WTC11 (cell line): ENCODE data around the gene MLST8. TPM values are rescaled to one million over a fixed set of nuclear protein-coding genes. Genes with fewer than 3 reads are reported as not detected.

Source experiments
- ATAC-seq: fragments of 200-7000 bp; cut with Tn5 transposase; 2 replicates; pipeline ENCODE4 v1.10.0; 2021; ENCODE audit warnings: mild to moderate bottlenecking, moderate library complexity
- CTCF ChIA-PET: fragments of 300-600 bp; sonication (Branson Sonifier 250); formaldehyde crosslinking; loops from one replicate; lab custom pipeline; 2021; ENCODE audit warnings: antibody characterized with exemption; lab: Charles Lee
- POLR2A ChIA-PET: fragments of 350-600 bp; sonication (Branson Sonifier 250); formaldehyde crosslinking; loops from one replicate; lab custom pipeline; 2021; ENCODE audit warnings: antibody characterized with exemption; lab: Charles Lee
- DNase-seq: peaks from one replicate; pipeline ENCODE4 v3.0.0; 2021; ENCODE audit warnings: low spot score
- H3K27ac Mint-ChIP-seq: 2 replicates; pipeline ENCODE4 v1.8.0; 2021; ENCODE audit warnings: mixed read lengths
- H3K27me3 Mint-ChIP-seq: 2 replicates; pipeline ENCODE4 v1.8.0; 2021; ENCODE audit warnings: low read depth, mild to moderate bottlenecking, moderate library complexity, mixed read lengths
- H3K36me3 Mint-ChIP-seq: 2 replicates; pipeline ENCODE4 v1.8.0; 2021; ENCODE audit warnings: mixed read lengths
- H3K4me1 Mint-ChIP-seq: 2 replicates; pipeline ENCODE4 v1.8.0; 2022; ENCODE audit warnings: mixed read lengths
- H3K4me3 Mint-ChIP-seq: 2 replicates; pipeline ENCODE4 v1.8.0; 2021; ENCODE audit warnings: mild to moderate bottlenecking, moderate library complexity, mixed read lengths
- H3K9me3 Mint-ChIP-seq: 2 replicates; pipeline ENCODE4 v1.8.0; 2021; ENCODE audit warnings: mixed read lengths
- ATF1 ChIP-seq: sonication (generic); formaldehyde crosslinking; IDR thresholded peaks from 2 replicates; pipeline ENCODE4 v1.8.1; 2023; ENCODE audit warnings: mild to moderate bottlenecking, moderate library complexity, missing genetic modification reagents
- ELF4 ChIP-seq: sonication (generic); formaldehyde crosslinking; IDR thresholded peaks from 2 replicates; pipeline ENCODE4 v1.8.1; 2022; ENCODE audit warnings: low read depth, mild to moderate bottlenecking, moderate library complexity, missing genetic modification reagents
- EMX1 ChIP-seq: fragments of 250-450 bp; sonication (Bioruptor Pico); IDR thresholded peaks from 2 replicates; pipeline ENCODE4 v1.8.0; 2021; ENCODE audit warnings: mild to moderate bottlenecking
- ESRRA ChIP-seq: sonication (generic); formaldehyde crosslinking; IDR thresholded peaks from 2 replicates; pipeline ENCODE4 v1.8.1; 2022; ENCODE audit warnings: mild to moderate bottlenecking, missing genetic modification reagents, borderline replicate concordance
- FOXJ3 ChIP-seq: sonication (generic); formaldehyde crosslinking; IDR thresholded peaks from 2 replicates; pipeline ENCODE4 v1.9.0; 2021; ENCODE audit warnings: missing genetic modification reagents, mild to moderate bottlenecking, borderline replicate concordance
- FOXP1 ChIP-seq: sonication (generic); formaldehyde crosslinking; IDR thresholded peaks from 2 replicates; pipeline ENCODE4 v1.8.0; 2022; ENCODE audit warnings: missing genetic modification reagents, mild to moderate bottlenecking, moderate library complexity, borderline replicate concordance
- KAT7 ChIP-seq: sonication (generic); formaldehyde crosslinking; IDR thresholded peaks from 2 replicates; pipeline ENCODE4 v1.8.1; 2023; ENCODE audit warnings: missing genetic modification reagents, mild to moderate bottlenecking, borderline replicate concordance
- MYBL2 ChIP-seq: sonication (generic); formaldehyde crosslinking; IDR thresholded peaks from 2 replicates; pipeline ENCODE4 v1.8.1; 2023; ENCODE audit warnings: mild to moderate bottlenecking, moderate library complexity, missing genetic modification reagents
- NR1H2 ChIP-seq: sonication (generic); formaldehyde crosslinking; IDR thresholded peaks from 2 replicates; pipeline ENCODE4 v1.9.0; 2021; ENCODE audit warnings: mild to moderate bottlenecking, moderate library complexity, missing genetic modification reagents
- SMAD4 ChIP-seq: sonication (generic); formaldehyde crosslinking; IDR thresholded peaks from 2 replicates; pipeline ENCODE4 v1.8.0; 2022; ENCODE audit warnings: mild to moderate bottlenecking, missing genetic modification reagents
- TEAD1 ChIP-seq: sonication (generic); formaldehyde crosslinking; IDR thresholded peaks from 2 replicates; pipeline ENCODE4 v1.8.0; 2022; ENCODE audit warnings: mild to moderate bottlenecking, missing genetic modification reagents
- ZNF396 ChIP-seq: fragments of 250-450 bp; sonication (Bioruptor Pico); IDR thresholded peaks from 2 replicates; pipeline ENCODE4 v1.8.0; 2021; ENCODE audit warnings: mild to moderate bottlenecking, moderate library complexity, borderline replicate concordance
- total RNA-seq: library from RNA; stranded (reverse); gene quantifications from 3 replicates; pipeline ENCODE4 v1.2.3, GENCODE V29; 2021
- TF ChIP-seq, protein P1 (sequence below): sonication (generic); formaldehyde crosslinking; IDR thresholded peaks from 2 replicates; pipeline ENCODE4 v1.8.0; 2023; ENCODE audit warnings: missing genetic modification reagents
- TF ChIP-seq, protein P2 (sequence below): sonication (generic); formaldehyde crosslinking; IDR thresholded peaks from 2 replicates; pipeline ENCODE4 v1.8.1; 2022; ENCODE audit warnings: missing genetic modification reagents, borderline replicate concordance
- TF ChIP-seq, protein P3 (sequence below): sonication (generic); formaldehyde crosslinking; IDR thresholded peaks from 2 replicates; pipeline ENCODE4 v1.8.1; 2023; ENCODE audit warnings: mild to moderate bottlenecking, missing genetic modification reagents, moderate library complexity
- TF ChIP-seq, protein P4 (sequence below): sonication (generic); formaldehyde crosslinking; conservative IDR thresholded peaks from 2 replicates; pipeline ENCODE4 v1.8.1; 2022; ENCODE audit warnings: mild to moderate bottlenecking, missing genetic modification reagents
- TF ChIP-seq, protein P5 (sequence below): sonication (generic); formaldehyde crosslinking; conservative IDR thresholded peaks from 2 replicates; pipeline ENCODE4 v1.8.1; 2023; ENCODE audit warnings: mild to moderate bottlenecking, low read depth, missing genetic modification reagents, moderate library complexity
- TF ChIP-seq, protein P6 (sequence below): fragments of 200-600 bp; IDR thresholded peaks from 2 replicates; pipeline ENCODE4 v1.8.0; 2022; ENCODE audit warnings: antibody characterized with exemption
- TF ChIP-seq, protein P7 (sequence below): sonication (generic); formaldehyde crosslinking; IDR thresholded peaks from 2 replicates; pipeline ENCODE4 v1.8.1; 2022; ENCODE audit warnings: low read depth, mild to moderate bottlenecking, moderate library complexity, missing genetic modification reagents, borderline replicate concordance
- TF ChIP-seq, protein P8 (sequence below): sonication (generic); formaldehyde crosslinking; IDR thresholded peaks from 2 replicates; pipeline ENCODE4 v1.8.0; 2022; ENCODE audit warnings: mild to moderate bottlenecking, missing genetic modification reagents
- TF ChIP-seq, protein P9 (sequence below): sonication (generic); formaldehyde crosslinking; IDR thresholded peaks from 2 replicates; pipeline ENCODE4 v1.8.0; 2022; ENCODE audit warnings: mild to moderate bottlenecking, missing genetic modification reagents
- TF ChIP-seq, protein P10 (sequence below): sonication (generic); formaldehyde crosslinking; IDR thresholded peaks from 2 replicates; pipeline ENCODE4 v1.8.1; 2023; ENCODE audit warnings: mild to moderate bottlenecking, missing genetic modification reagents

MLST8 gene
- total RNA-seq, 1 experiment from 2014 or later: 71.6 TPM

DNA sequence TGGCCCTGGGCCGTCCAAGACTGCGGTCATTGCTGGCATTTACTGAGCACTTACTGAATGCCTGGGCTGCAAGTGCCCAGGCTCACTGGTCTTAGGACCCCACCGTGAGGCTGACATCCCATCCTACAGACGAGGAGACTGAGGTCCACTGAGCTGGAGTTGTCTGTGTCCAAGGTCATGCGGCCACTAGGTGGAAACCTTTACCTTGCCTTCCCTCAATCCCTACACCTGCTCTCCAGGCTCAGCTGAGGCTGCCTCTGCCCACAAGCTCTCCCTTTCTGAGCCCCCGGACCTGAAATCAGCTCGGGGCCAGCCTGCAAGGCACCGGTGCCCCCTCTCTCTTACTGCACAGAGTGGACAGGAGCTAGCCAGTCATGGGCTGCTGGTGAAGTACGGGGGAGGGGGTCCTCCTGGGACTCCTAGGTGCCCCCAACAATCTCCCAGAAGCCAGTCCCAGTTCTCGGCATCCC lies 10.4 kb upstream of the MLST8 start:
- no peaks in the 10 kb centered on the region for H3K36me3 Mint-ChIP-seq
- H3K9me3 Mint-ChIP-seq: no peaks in the 10 kb centered on the region
- POLR2A ChIA-PET: interaction anchor here (0.7 to 1.9 kb wide), 4 partner anchors 16 to 94 kb away, joined by 3 to 12 read pairs (median 4); partner anchors contain the start of genes BRICD5, ECI1 and PGP
- ATAC-seq: peak; percentile 73
- CTCF ChIA-PET: interaction anchor here (0.5 to 3.5 kb wide), 52 partner anchors 9 to 356 kb away, joined by 3 to 62 read pairs (median 4); partner anchors contain the start of genes AMDHD2, BRICD5, CCNF and CEMP1
- H3K27ac Mint-ChIP-seq: no peak overlapping the region
- peak; percentile 73 for DNase-seq
- peak overlapping the region; percentile 66 for H3K4me3 Mint-ChIP-seq
- peaks cover 4% of the 10 kb centered on the region; the same call in 1 of the 2 replicates for H3K4me1 Mint-ChIP-seq
- peaks cover 27% of the 10 kb centered on the region for H3K27me3 Mint-ChIP-seq
- no peak for TF ChIP-seq FOXJ3 (CRISPR knock-in tag)
- TF ChIP-seq, protein P1, sequence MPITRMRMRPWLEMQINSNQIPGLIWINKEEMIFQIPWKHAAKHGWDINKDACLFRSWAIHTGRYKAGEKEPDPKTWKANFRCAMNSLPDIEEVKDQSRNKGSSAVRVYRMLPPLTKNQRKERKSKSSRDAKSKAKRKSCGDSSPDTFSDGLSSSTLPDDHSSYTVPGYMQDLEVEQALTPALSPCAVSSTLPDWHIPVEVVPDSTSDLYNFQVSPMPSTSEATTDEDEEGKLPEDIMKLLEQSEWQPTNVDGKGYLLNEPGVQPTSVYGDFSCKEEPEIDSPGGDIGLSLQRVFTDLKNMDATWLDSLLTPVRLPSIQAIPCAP (CRISPR knock-in tag): no peak
- TF ChIP-seq KAT7: no peak
- TF ChIP-seq, protein P2, sequence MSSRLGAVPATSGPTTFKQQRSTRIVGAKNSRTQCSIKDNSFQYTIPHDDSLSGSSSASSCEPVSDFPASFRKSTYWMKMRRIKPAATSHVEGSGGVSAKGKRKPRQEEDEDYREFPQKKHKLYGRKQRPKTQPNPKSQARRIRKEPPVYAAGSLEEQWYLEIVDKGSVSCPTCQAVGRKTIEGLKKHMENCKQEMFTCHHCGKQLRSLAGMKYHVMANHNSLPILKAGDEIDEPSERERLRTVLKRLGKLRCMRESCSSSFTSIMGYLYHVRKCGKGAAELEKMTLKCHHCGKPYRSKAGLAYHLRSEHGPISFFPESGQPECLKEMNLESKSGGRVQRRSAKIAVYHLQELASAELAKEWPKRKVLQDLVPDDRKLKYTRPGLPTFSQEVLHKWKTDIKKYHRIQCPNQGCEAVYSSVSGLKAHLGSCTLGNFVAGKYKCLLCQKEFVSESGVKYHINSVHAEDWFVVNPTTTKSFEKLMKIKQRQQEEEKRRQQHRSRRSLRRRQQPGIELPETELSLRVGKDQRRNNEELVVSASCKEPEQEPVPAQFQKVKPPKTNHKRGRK: no peak
- TF ChIP-seq, protein P3, sequence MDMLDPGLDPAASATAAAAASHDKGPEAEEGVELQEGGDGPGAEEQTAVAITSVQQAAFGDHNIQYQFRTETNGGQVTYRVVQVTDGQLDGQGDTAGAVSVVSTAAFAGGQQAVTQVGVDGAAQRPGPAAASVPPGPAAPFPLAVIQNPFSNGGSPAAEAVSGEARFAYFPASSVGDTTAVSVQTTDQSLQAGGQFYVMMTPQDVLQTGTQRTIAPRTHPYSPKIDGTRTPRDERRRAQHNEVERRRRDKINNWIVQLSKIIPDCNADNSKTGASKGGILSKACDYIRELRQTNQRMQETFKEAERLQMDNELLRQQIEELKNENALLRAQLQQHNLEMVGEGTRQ (CRISPR knock-in tag): no peak
- TF ChIP-seq, protein P4, sequence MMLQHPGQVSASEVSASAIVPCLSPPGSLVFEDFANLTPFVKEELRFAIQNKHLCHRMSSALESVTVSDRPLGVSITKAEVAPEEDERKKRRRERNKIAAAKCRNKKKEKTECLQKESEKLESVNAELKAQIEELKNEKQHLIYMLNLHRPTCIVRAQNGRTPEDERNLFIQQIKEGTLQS (CRISPR knock-in tag): no peak
- TF ChIP-seq FOXP1: no peak
- TF ChIP-seq, protein P5, sequence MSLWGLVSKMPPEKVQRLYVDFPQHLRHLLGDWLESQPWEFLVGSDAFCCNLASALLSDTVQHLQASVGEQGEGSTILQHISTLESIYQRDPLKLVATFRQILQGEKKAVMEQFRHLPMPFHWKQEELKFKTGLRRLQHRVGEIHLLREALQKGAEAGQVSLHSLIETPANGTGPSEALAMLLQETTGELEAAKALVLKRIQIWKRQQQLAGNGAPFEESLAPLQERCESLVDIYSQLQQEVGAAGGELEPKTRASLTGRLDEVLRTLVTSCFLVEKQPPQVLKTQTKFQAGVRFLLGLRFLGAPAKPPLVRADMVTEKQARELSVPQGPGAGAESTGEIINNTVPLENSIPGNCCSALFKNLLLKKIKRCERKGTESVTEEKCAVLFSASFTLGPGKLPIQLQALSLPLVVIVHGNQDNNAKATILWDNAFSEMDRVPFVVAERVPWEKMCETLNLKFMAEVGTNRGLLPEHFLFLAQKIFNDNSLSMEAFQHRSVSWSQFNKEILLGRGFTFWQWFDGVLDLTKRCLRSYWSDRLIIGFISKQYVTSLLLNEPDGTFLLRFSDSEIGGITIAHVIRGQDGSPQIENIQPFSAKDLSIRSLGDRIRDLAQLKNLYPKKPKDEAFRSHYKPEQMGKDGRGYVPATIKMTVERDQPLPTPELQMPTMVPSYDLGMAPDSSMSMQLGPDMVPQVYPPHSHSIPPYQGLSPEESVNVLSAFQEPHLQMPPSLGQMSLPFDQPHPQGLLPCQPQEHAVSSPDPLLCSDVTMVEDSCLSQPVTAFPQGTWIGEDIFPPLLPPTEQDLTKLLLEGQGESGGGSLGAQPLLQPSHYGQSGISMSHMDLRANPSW (CRISPR knock-in tag): no peak
- TF ChIP-seq ZNF396 (CRISPR knock-in tag): no peak
- TF ChIP-seq, protein P6, sequence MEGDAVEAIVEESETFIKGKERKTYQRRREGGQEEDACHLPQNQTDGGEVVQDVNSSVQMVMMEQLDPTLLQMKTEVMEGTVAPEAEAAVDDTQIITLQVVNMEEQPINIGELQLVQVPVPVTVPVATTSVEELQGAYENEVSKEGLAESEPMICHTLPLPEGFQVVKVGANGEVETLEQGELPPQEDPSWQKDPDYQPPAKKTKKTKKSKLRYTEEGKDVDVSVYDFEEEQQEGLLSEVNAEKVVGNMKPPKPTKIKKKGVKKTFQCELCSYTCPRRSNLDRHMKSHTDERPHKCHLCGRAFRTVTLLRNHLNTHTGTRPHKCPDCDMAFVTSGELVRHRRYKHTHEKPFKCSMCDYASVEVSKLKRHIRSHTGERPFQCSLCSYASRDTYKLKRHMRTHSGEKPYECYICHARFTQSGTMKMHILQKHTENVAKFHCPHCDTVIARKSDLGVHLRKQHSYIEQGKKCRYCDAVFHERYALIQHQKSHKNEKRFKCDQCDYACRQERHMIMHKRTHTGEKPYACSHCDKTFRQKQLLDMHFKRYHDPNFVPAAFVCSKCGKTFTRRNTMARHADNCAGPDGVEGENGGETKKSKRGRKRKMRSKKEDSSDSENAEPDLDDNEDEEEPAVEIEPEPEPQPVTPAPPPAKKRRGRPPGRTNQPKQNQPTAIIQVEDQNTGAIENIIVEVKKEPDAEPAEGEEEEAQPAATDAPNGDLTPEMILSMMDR: 0 out of 2 replicates have a peak, but pooled peaks have one; percentile 33
- peak; percentile 31; the same call in 1 of the 2 replicates for TF ChIP-seq ESRRA
- no peak for TF ChIP-seq NR1H2 (CRISPR knock-in tag)
- TF ChIP-seq SMAD4 (CRISPR knock-in tag): no peak; the same call in 1 of the 2 replicates
- TF ChIP-seq ATF1 (CRISPR knock-in tag): no peak
- TF ChIP-seq, protein P7, sequence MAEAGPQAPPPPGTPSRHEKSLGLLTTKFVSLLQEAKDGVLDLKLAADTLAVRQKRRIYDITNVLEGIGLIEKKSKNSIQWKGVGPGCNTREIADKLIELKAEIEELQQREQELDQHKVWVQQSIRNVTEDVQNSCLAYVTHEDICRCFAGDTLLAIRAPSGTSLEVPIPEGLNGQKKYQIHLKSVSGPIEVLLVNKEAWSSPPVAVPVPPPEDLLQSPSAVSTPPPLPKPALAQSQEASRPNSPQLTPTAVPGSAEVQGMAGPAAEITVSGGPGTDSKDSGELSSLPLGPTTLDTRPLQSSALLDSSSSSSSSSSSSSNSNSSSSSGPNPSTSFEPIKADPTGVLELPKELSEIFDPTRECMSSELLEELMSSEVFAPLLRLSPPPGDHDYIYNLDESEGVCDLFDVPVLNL (CRISPR knock-in tag): no peak
- no peak for TF ChIP-seq EMX1 (CRISPR knock-in tag)
- no peak for TF ChIP-seq TEAD1 (CRISPR knock-in tag)
- TF ChIP-seq, protein P8, sequence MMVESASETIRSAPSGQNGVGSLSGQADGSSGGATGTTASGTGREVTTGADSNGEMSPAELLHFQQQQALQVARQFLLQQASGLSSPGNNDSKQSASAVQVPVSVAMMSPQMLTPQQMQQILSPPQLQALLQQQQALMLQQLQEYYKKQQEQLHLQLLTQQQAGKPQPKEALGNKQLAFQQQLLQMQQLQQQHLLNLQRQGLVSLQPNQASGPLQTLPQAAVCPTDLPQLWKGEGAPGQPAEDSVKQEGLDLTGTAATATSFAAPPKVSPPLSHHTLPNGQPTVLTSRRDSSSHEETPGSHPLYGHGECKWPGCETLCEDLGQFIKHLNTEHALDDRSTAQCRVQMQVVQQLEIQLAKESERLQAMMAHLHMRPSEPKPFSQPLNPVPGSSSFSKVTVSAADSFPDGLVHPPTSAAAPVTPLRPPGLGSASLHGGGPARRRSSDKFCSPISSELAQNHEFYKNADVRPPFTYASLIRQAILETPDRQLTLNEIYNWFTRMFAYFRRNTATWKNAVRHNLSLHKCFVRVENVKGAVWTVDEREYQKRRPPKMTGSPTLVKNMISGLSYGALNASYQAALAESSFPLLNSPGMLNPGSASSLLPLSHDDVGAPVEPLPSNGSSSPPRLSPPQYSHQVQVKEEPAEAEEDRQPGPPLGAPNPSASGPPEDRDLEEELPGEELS (CRISPR knock-in tag): 0 out of 2 replicates have a peak, but pooled peaks have one; percentile 16
- TF ChIP-seq ELF4 (CRISPR knock-in tag): no peak
- TF ChIP-seq MYBL2 (CRISPR knock-in tag): no peak
- TF ChIP-seq, protein P9, sequence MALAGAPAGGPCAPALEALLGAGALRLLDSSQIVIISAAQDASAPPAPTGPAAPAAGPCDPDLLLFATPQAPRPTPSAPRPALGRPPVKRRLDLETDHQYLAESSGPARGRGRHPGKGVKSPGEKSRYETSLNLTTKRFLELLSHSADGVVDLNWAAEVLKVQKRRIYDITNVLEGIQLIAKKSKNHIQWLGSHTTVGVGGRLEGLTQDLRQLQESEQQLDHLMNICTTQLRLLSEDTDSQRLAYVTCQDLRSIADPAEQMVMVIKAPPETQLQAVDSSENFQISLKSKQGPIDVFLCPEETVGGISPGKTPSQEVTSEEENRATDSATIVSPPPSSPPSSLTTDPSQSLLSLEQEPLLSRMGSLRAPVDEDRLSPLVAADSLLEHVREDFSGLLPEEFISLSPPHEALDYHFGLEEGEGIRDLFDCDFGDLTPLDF (CRISPR knock-in tag): no peak
- TF ChIP-seq, protein P10, sequence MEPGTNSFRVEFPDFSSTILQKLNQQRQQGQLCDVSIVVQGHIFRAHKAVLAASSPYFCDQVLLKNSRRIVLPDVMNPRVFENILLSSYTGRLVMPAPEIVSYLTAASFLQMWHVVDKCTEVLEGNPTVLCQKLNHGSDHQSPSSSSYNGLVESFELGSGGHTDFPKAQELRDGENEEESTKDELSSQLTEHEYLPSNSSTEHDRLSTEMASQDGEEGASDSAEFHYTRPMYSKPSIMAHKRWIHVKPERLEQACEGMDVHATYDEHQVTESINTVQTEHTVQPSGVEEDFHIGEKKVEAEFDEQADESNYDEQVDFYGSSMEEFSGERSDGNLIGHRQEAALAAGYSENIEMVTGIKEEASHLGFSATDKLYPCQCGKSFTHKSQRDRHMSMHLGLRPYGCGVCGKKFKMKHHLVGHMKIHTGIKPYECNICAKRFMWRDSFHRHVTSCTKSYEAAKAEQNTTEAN (CRISPR knock-in tag): no peak
